WERI-Rb-1 (cell line): ENCODE results near the gene MAMDC4.

Experiments used
- DNase-seq: peaks from one replicate; pipeline ENCODE4 v3.0.0-alpha.2; 2020
- H3K27ac ChIP-seq: fragments of 250-450 bp; sonication (Bioruptor Pico); 2 replicates; pipeline ENCODE4 v1.5.1; 2020; ENCODE audit warnings: mild to moderate bottlenecking, moderate library complexity
- H3K27me3 ChIP-seq: fragments of 250-450 bp; sonication (Bioruptor Pico); 2 replicates; pipeline ENCODE4 v1.5.1; 2021; ENCODE audit warnings: mild to moderate bottlenecking, low read depth, moderate library complexity; ENCODE audit not compliant: insufficient read depth, severe bottlenecking
- H3K36me3 ChIP-seq: fragments of 250-450 bp; sonication (Bioruptor Pico); 2 replicates; pipeline ENCODE4 v1.5.1; 2020; ENCODE audit warnings: mild to moderate bottlenecking, moderate library complexity
- H3K4me3 ChIP-seq: 2 replicates; pipeline ENCODE4 v1.5.1; 2011; ENCODE audit warnings: low read depth, mild to moderate bottlenecking, control low read depth, low read length
- H3K9me3 ChIP-seq: fragments of 250-450 bp; sonication (Bioruptor Pico); 2 replicates; pipeline ENCODE4 v1.5.1; 2021; ENCODE audit warnings: mild to moderate bottlenecking, moderate library complexity; ENCODE audit not compliant: severe bottlenecking
- TF ChIP-seq, protein P1 (sequence below): IDR thresholded peaks from 2 replicates; pipeline ENCODE4 v1.5.1; 2011; ENCODE audit warnings: low read depth, mild to moderate bottlenecking, control low read depth, inconsistent platforms, low read length

MAMDC4 gene

GRCh38 chr9:136857166-136857565 lies 5.0 kb downstream of the MAMDC4 start:
- Histone ChIP-seq H3K27me3 (no peaks in the 10 kb centered on the region), H3K27ac (no peak overlapping the region; the same call in 1 of the 2 replicates), H3K36me3 (peaks cover 71% of the 10 kb centered on the region)

GRCh38 chr9:136857581-136858412 lies 5.7 kb downstream of the MAMDC4 start:
- TF ChIP-seq, protein P1, sequence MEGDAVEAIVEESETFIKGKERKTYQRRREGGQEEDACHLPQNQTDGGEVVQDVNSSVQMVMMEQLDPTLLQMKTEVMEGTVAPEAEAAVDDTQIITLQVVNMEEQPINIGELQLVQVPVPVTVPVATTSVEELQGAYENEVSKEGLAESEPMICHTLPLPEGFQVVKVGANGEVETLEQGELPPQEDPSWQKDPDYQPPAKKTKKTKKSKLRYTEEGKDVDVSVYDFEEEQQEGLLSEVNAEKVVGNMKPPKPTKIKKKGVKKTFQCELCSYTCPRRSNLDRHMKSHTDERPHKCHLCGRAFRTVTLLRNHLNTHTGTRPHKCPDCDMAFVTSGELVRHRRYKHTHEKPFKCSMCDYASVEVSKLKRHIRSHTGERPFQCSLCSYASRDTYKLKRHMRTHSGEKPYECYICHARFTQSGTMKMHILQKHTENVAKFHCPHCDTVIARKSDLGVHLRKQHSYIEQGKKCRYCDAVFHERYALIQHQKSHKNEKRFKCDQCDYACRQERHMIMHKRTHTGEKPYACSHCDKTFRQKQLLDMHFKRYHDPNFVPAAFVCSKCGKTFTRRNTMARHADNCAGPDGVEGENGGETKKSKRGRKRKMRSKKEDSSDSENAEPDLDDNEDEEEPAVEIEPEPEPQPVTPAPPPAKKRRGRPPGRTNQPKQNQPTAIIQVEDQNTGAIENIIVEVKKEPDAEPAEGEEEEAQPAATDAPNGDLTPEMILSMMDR: no peak
- no peak for DNase-seq
- no peak overlapping the region; the same call in 1 of the 2 replicates for H3K27ac ChIP-seq

More at GRCh38 chr9:136857166-136857565, 5.0 kb downstream of the MAMDC4 start:
- Histone ChIP-seq H3K4me3 (no peak overlapping the region), H3K9me3 (no peaks in the 10 kb centered on the region)
- DNase-seq: no peak
- TF ChIP-seq, protein P1: no peak

GRCh38 chr9:136858452-136858843 lies 6.3 kb downstream of the MAMDC4 start:
- TF ChIP-seq, protein P1: no peak
- no peaks in the 10 kb centered on the region for H3K27me3 ChIP-seq
- H3K36me3 ChIP-seq: peaks cover 79% of the 10 kb centered on the region
- no peak overlapping the region for H3K4me3 ChIP-seq
- no peak overlapping the region for H3K27ac ChIP-seq
- DNase-seq: no peak
- H3K9me3 ChIP-seq: no peaks in the 10 kb centered on the region

More at GRCh38 chr9:136857581-136858412, 5.7 kb downstream of the MAMDC4 start:
- Histone ChIP-seq H3K9me3 (no peaks in the 10 kb centered on the region), H3K4me3 (no peak overlapping the region), H3K36me3 (peaks cover 73% of the 10 kb centered on the region), H3K27me3 (no peaks in the 10 kb centered on the region)

DNA sequence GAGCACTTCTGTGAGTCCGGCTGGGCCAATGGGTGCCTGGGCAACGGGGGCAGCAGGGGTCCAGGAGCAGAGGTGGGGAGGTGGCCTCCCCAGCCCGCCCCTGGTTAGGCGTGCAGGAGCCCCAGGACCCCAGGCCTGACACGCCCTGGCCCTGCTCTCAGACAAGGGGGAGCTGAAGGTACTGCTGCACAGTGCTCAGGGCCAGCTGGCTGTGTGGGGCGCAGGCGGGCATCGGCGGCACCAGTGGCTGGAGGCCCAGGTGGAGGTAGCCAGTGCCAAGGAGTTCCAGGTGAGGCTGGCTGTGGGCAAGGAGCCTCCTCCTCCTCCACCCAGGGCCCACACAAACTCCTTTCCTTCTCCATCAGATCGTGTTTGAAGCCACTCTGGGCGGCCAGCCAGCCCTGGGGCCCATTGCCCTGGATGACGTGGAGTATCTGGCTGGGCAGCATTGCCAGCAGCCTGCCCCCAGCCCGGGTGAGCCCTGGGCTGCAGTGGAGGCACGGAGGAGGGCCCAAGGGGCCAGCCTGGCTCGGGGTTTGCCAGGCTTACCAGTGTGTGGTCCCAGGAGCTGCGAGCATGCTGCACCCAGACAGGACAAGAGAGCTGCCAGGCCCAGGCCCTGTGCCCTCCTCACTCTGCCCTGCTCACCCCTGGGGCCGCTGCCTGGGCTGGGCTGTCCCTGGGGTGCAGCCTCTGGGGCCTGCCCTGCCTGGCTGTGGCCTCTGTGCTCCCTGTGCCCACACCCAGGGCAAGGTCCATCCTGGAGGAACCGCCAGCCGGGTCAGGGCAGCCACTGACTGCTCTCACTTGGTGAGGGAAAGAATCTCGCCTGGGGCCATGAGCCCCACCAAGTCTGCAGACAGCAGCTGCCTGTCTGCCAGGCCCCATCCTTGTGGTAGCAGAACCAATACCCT lies 7.0 kb downstream of the MAMDC4 start:
- no peak for DNase-seq
- Histone ChIP-seq H3K27ac (peak overlapping the region; percentile 29; the same call in 1 of the 2 replicates), H3K4me3 (no peak overlapping the region), H3K9me3 (no peaks in the 10 kb centered on the region), H3K36me3 (peaks cover 86% of the 10 kb centered on the region), H3K27me3 (no peaks in the 10 kb centered on the region)
- TF ChIP-seq, protein P1: no peak

DNA sequence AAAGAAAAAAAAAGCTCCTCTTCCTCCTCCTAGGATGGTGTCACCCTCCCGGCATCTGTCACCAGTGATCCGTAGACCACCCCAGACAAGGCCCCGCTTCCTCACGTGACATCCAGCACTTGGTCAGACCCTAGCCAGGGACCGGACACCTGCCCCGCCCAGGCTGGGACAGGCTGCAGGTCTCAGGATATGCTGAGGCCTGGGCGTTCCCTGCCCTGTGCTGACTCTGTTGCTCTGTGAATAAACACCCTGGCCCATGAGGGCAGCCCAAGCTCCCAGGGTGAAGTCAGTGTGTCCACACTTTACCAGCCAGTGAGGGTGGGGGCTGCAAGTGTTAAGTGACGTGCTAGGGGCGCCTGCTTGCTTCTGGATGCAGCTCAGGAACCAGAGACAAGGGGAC lies 8.4 kb downstream of the MAMDC4 start:
- peaks cover 87% of the 10 kb centered on the region for H3K36me3 ChIP-seq
- TF ChIP-seq, protein P1: no peak
- H3K27me3 ChIP-seq: no peaks in the 10 kb centered on the region
- peak overlapping the region; percentile 23; the same call in 1 of the 2 replicates for H3K27ac ChIP-seq
- no peaks in the 10 kb centered on the region for H3K9me3 ChIP-seq
- no peak for DNase-seq
- H3K4me3 ChIP-seq: no peak overlapping the region
